Right hindlimb (tissue), 1 donor: ENCODE data around the gene CMSS1.

Source experiments
- DNase-seq: peaks from one replicate; pipeline ENCODE4 v3.0.0-alpha.2; 2018

Gene CMSS1

GRCh38 chr3:100003609-100004503, 186.2 kb downstream of the CMSS1 start:
- no peak for DNase-seq

- no peak for DNase-seq
Measured at GRCh38 chr3:100004931-100005330, 187.3 kb downstream of the CMSS1 start.

- DNase-seq, result no peak
Measured at GRCh38 chr3:100005665-100006393, 188.2 kb downstream of the CMSS1 start.

GRCh38 chr3:100006570-100007271, 189.1 kb downstream of the CMSS1 start:
- no peak for DNase-seq

- DNase-seq, result no peak
Measured at GRCh38 chr3:100007313-100007712, 189.7 kb downstream of the CMSS1 start.

GRCh38 chr3:100008081-100008698, 190.5 kb downstream of the CMSS1 start:
- DNase-seq, result no peak

GRCh38 chr3:100009276-100010086, 191.8 kb downstream of the CMSS1 start:
- no peak for DNase-seq

- no peak for DNase-seq
Measured at GRCh38 chr3:100010087-100010417, 192.4 kb downstream of the CMSS1 start.

- DNase-seq, result no peak
Measured at GRCh38 chr3:100018806-100019205, 201.1 kb downstream of the CMSS1 start.

GRCh38 chr3:100019719-100020118, 202.1 kb downstream of the CMSS1 start:
- no peak for DNase-seq

- no peak for DNase-seq
Measured at GRCh38 chr3:100020876-100021644, 203.4 kb downstream of the CMSS1 start.

GRCh38 chr3:100022506-100022905, 204.8 kb downstream of the CMSS1 start:
- DNase-seq, result no peak

GRCh38 chr3:100023150-100023549, 205.5 kb downstream of the CMSS1 start:
- peak; percentile 39 for DNase-seq

GRCh38 chr3:100023595-100023994, 205.9 kb downstream of the CMSS1 start:
- DNase-seq, result no peak

GRCh38 chr3:100024520-100025303, 207.1 kb downstream of the CMSS1 start:
- DNase-seq, result no peak

- no peak for DNase-seq
Measured at GRCh38 chr3:100027321-100027720, 209.7 kb downstream of the CMSS1 start.

- DNase-seq, result no peak
Measured at GRCh38 chr3:100029052-100029451, 211.4 kb downstream of the CMSS1 start.

- no peak for DNase-seq
Measured at GRCh38 chr3:100029689-100030088, 212.0 kb downstream of the CMSS1 start.

- no peak for DNase-seq
Measured at GRCh38 chr3:100030346-100030745, 212.7 kb downstream of the CMSS1 start.

- no peak for DNase-seq
Measured at GRCh38 chr3:100030914-100031425, 213.3 kb downstream of the CMSS1 start.
